Neutrophil (primary cell): ENCODE data around the gene KRTAP4-5.

ENCODE experiments used
- H3K27ac ChIP-seq: fragments of 200-600 bp; sonication (generic); 2 replicates; pipeline ENCODE4 v1.5.1; 2016; ENCODE audit warnings: mild to moderate bottlenecking, moderate library complexity
- H3K27me3 ChIP-seq: fragments of 200-600 bp; sonication (generic); 2 replicates; pipeline ENCODE4 v1.6.0; 2016; ENCODE audit warnings: mild to moderate bottlenecking
- H3K36me3 ChIP-seq: fragments of 200-600 bp; sonication (generic); 2 replicates; pipeline ENCODE4 v1.5.1; 2017
- H3K4me1 ChIP-seq, 2 experiments: fragments of 200-600 bp in 1 of 2; sonication (generic) in 1 of 2; 1 replicate in 1 of 2; 2 replicates in 1 of 2; pipeline versions ENCODE4 v1.5.1 to v1.6.1; 2013 to 2016; ENCODE audit warnings: low read depth in 1 of 2, low read length in 1 of 2, mild to moderate bottlenecking in 1 of 2, moderate library complexity in 1 of 2; ENCODE audit not compliant: control insufficient read depth in 1 of 2, insufficient read depth in 1 of 2
- H3K4me3 ChIP-seq, 2 experiments: fragments of 200-600 bp in 1 of 2; sonication (generic) in 1 of 2; 1 replicate in 1 of 2; 2 replicates in 1 of 2; pipeline ENCODE4 v1.5.1; 2013 to 2016; ENCODE audit warnings: low read depth in 1 of 2, low read length in 1 of 2, mild to moderate bottlenecking in 1 of 2, moderate library complexity in 1 of 2
- H3K9me3 ChIP-seq: fragments of 200-600 bp; sonication (generic); 2 replicates; pipeline ENCODE4 v1.5.1; 2016
- CTCF ChIP-seq: fragments of 200-600 bp; sonication (generic); IDR thresholded peaks from 2 replicates; pipeline ENCODE4 v1.5.1; 2016; ENCODE audit warnings: antibody characterized with exemption

KRTAP4-5 gene

GRCh38 chr17:41184480-41184961 is 34.9 kb upstream of the KRTAP4-5 start, which contains the start of gene KRTAP4-1:
Gene KRTAP4-1, minus strand, starts transcription at chr17:41184911. Its CDS starts 57 bp downstream, at chr17:41184854.
- no peaks in the 10 kb centered on the region for H3K4me1 ChIP-seq
- H3K27ac ChIP-seq: no peak within 1 kb of the TSS
- H3K9me3 ChIP-seq: no peaks in the 10 kb centered on the region
- no peaks in the 10 kb centered on the region for H3K36me3 ChIP-seq
- H3K27me3 ChIP-seq: peaks cover 38% of the 10 kb centered on the region
- no peak within 1 kb of the TSS for H3K4me3 ChIP-seq
- TF ChIP-seq CTCF: no peak

- H3K27ac ChIP-seq: no peak overlapping the region
- no peak for TF ChIP-seq CTCF
- H3K4me1 ChIP-seq: no peaks in the 10 kb centered on the region
- no peaks in the 10 kb centered on the region for H3K9me3 ChIP-seq
- H3K36me3 ChIP-seq: no peaks in the 10 kb centered on the region
- no peaks in the 10 kb centered on the region for H3K27me3 ChIP-seq
- H3K4me3 ChIP-seq: no peak overlapping the region
These were observed 29.4 kb upstream of the KRTAP4-5 start for GRCh38 chr17:41178843-41179616.

GRCh38 chr17:41178341-41178740 is 28.7 kb upstream of the KRTAP4-5 start:
- TF ChIP-seq CTCF: no peak
- Histone ChIP-seq H3K4me1 (no peaks in the 10 kb centered on the region), H3K27ac (no peak overlapping the region), H3K27me3 (peaks cover 4% of the 10 kb centered on the region), H3K9me3 (no peaks in the 10 kb centered on the region), H3K36me3 (no peaks in the 10 kb centered on the region), H3K4me3 (no peak overlapping the region)

GRCh38 chr17:41177727-41178271 is 28.2 kb upstream of the KRTAP4-5 start, which contains the start of gene KRTAP4-2:
Gene KRTAP4-2, minus strand, starts transcription at chr17:41178221. Its CDS starts 57 bp downstream, at chr17:41178164.
- H3K27me3 ChIP-seq: peaks cover 5% of the 10 kb centered on the region

More at GRCh38 chr17:41177727-41178271, 28.2 kb upstream of the KRTAP4-5 start, which contains the start of gene KRTAP4-2:
- Histone ChIP-seq H3K27ac (no peak within 1 kb of the TSS), H3K9me3 (no peaks in the 10 kb centered on the region), H3K4me3 (no peak within 1 kb of the TSS), H3K4me1 (no peaks in the 10 kb centered on the region), H3K36me3 (no peaks in the 10 kb centered on the region)
- no peak for TF ChIP-seq CTCF
